OCI-LY1 (cell line): Measurements from ENCODE around the gene PLEKHG4B.

ENCODE experiments used
- CTCF ChIP-seq: fragments of 200-600 bp; sonication (generic), shearing (Covaris generic); IDR thresholded peaks from 2 replicates; pipeline ENCODE4 v1.5.1; 2017; ENCODE audit warnings: mild to moderate bottlenecking, antibody characterized with exemption, low read length, moderate library complexity, mixed read lengths
- EZH2 ChIP-seq: fragments of 200-600 bp; sonication (generic), shearing (Covaris generic); IDR thresholded peaks from 2 replicates; pipeline ENCODE4 v1.8.0; 2017; ENCODE audit warnings: borderline replicate concordance, mixed run types, mild to moderate bottlenecking, antibody characterized with exemption, low read length, moderate library complexity, mixed read lengths

GRCh38 chr5:106587-106986, 14.6 kb downstream of the PLEKHG4B start:
- TF ChIP-seq CTCF = no peak
- TF ChIP-seq EZH2 = no peak
